Lower lobe of right lung (tissue), 2 donors: ENCODE data around the gene SLX9. TPM values are rescaled to one million over a fixed set of nuclear protein-coding genes. Genes with fewer than 3 reads are reported as not detected.

Experiments
- ATAC-seq, 2 donors: fragments of 200-7000 bp; cut with Tn5 transposase; one replicate each; pipeline ENCODE4 v1.9.1; 2020 to 2022; ENCODE audit warnings: mild to moderate bottlenecking in 2 of 2, moderate library complexity in 2 of 2
- DNase-seq: peaks from one replicate; pipeline ENCODE4 v3.0.0-alpha.2; 2020
- H3K27ac ChIP-seq: fragments of 200-600 bp; one replicate; pipeline ENCODE4 v1.8.0; 2022
- H3K27me3 ChIP-seq: fragments of 200-600 bp; one replicate; pipeline ENCODE4 v1.8.0; 2022; ENCODE audit warnings: low read depth
- H3K36me3 ChIP-seq: fragments of 200-600 bp; one replicate; pipeline ENCODE4 v1.8.0; 2022; ENCODE audit warnings: mild to moderate bottlenecking
- H3K4me1 ChIP-seq: fragments of 200-600 bp; one replicate; pipeline ENCODE4 v1.8.0; 2022
- H3K4me3 ChIP-seq: fragments of 200-600 bp; one replicate; pipeline ENCODE4 v1.8.0; 2022; ENCODE audit warnings: mild to moderate bottlenecking
- H3K9me3 ChIP-seq: fragments of 200-600 bp; one replicate; pipeline ENCODE4 v1.8.0; 2022
- CTCF ChIP-seq: fragments of 200-600 bp; IDR thresholded peaks from one replicate; pipeline ENCODE4 v1.8.0; 2022; ENCODE audit warnings: antibody characterized with exemption, mild to moderate bottlenecking
- intact Hi-C: fragments of 100-400 bp; cut with DNase I; formaldehyde crosslinking; loops from one replicate; pipeline ENCODE4 v1.11.0; 2022
- total RNA-seq: library from RNA; stranded (reverse); fragmentation: NEBNext Ultra II Directional; extraction: Animal tissue kit (Norgen Biotek cat#: 25700); gene quantifications from one replicate; pipeline ENCODE4 v1.2.1, GENCODE V29; 2021
- donor health status: DM: no; HTN: yes; CAD: no; lungs with severe emphysema.

The SLX9 gene
- total RNA-seq, 1 donor from 2014 or later: 15.7 TPM

- ATAC-seq (no peak), DNase-seq (no peak)
- Histone ChIP-seq H3K27ac (peak overlapping the region; percentile 32), H3K4me3 (no peak overlapping the region), H3K9me3 (no peaks in the 10 kb centered on the region), H3K4me1 (peaks cover 59% of the 10 kb centered on the region), H3K36me3 (peaks cover 5% of the 10 kb centered on the region), H3K27me3 (no peaks in the 10 kb centered on the region)
- TF ChIP-seq CTCF: no peak
- intact Hi-C loops: no loop called here
Observed at GRCh38 chr21:44969066-44969670, 29.3 kb downstream of the SLX9 start.

GRCh38 chr21:44969931-44970755, 30.3 kb downstream of the SLX9 start:
- Histone ChIP-seq H3K27me3 (no peaks in the 10 kb centered on the region), H3K4me3 (no peak overlapping the region), H3K9me3 (no peaks in the 10 kb centered on the region), H3K36me3 (peaks cover 12% of the 10 kb centered on the region), H3K4me1 (peaks cover 50% of the 10 kb centered on the region), H3K27ac (no peak overlapping the region)
- intact Hi-C loops: no loop called here
- peak in 1 of 2 donors; percentile 28 for ATAC-seq
- TF ChIP-seq CTCF: no peak
- no peak for DNase-seq

- Histone ChIP-seq H3K9me3 (no peaks in the 10 kb centered on the region), H3K27me3 (no peaks in the 10 kb centered on the region), H3K4me1 (peaks cover 42% of the 10 kb centered on the region), H3K36me3 (peaks cover 17% of the 10 kb centered on the region), H3K4me3 (no peak overlapping the region), H3K27ac (no peak overlapping the region)
- no peak for DNase-seq
- intact Hi-C loops: no loop called here
- no peak for TF ChIP-seq CTCF
- no peak for ATAC-seq
Observed at GRCh38 chr21:44970766-44971671, 31.2 kb downstream of the SLX9 start.

- no peaks in the 10 kb centered on the region for H3K27me3 ChIP-seq
- no peak overlapping the region for H3K4me3 ChIP-seq
- H3K27ac ChIP-seq: no peak overlapping the region
- ATAC-seq (no peak), DNase-seq (no peak)
- intact Hi-C loops: no loop called here
- peaks cover 21% of the 10 kb centered on the region for H3K36me3 ChIP-seq
- H3K9me3 ChIP-seq: no peaks in the 10 kb centered on the region
- peaks cover 36% of the 10 kb centered on the region for H3K4me1 ChIP-seq
- no peak for TF ChIP-seq CTCF
Observed at GRCh38 chr21:44971672-44971995, 31.8 kb downstream of the SLX9 start.

- H3K9me3 ChIP-seq: no peaks in the 10 kb centered on the region
- no peak for TF ChIP-seq CTCF
- intact Hi-C loops: no loop called here
- peaks cover 26% of the 10 kb centered on the region for H3K36me3 ChIP-seq
- no peak overlapping the region for H3K27ac ChIP-seq
- ATAC-seq: peak in 1 of 2 donors; percentile 72
- no peak for DNase-seq
- H3K27me3 ChIP-seq: no peaks in the 10 kb centered on the region
- H3K4me3 ChIP-seq: no peak overlapping the region
- H3K4me1 ChIP-seq: peaks cover 30% of the 10 kb centered on the region
Observed at GRCh38 chr21:44972301-44972814, 32.5 kb downstream of the SLX9 start.
